H9 (cell line): ENCODE measurements around the gene IER3. TPM values are rescaled to one million over a fixed set of nuclear protein-coding genes. Genes with fewer than 3 reads are reported as not detected.

Experiments used
- DNase-seq: peaks from one replicate; pipeline ENCODE4 v3.0.0-alpha.2; 2017
- H2AFZ ChIP-seq: one replicate; pipeline ENCODE4 v1.6.1; 2013; ENCODE audit warnings: mild to moderate bottlenecking, low read length, control low read depth, moderate library complexity
- H2AK5ac ChIP-seq: 2 replicates; pipeline ENCODE4 v1.6.1; 2013; ENCODE audit warnings: low read length, control low read depth, mixed read lengths; ENCODE audit not compliant: insufficient read length
- H2BK120ac ChIP-seq: one replicate; pipeline ENCODE4 v1.6.1; 2013; ENCODE audit warnings: low read depth, mild to moderate bottlenecking, low read length, control low read depth, inconsistent platforms; ENCODE audit not compliant: poor library complexity, severe bottlenecking
- H2BK12ac ChIP-seq: 2 replicates; pipeline ENCODE4 v1.6.1; 2013; ENCODE audit warnings: low read length, control low read depth, mixed read lengths, low read depth; ENCODE audit not compliant: insufficient read length
- H2BK15ac ChIP-seq: 2 replicates; pipeline ENCODE4 v1.6.1; 2013; ENCODE audit warnings: low read depth, low read length, control low read depth
- H2BK20ac ChIP-seq: one replicate; pipeline ENCODE4 v1.6.1; 2013; ENCODE audit warnings: low read depth, mild to moderate bottlenecking, low read length, control low read depth, inconsistent platforms; ENCODE audit not compliant: poor library complexity, severe bottlenecking
- H2BK5ac ChIP-seq: 2 replicates; pipeline ENCODE4 v1.6.1; 2013; ENCODE audit warnings: low read length, control low read depth, mixed read lengths; ENCODE audit not compliant: insufficient read length
- H3K14ac ChIP-seq: 2 replicates; pipeline ENCODE4 v1.6.1; 2013; ENCODE audit warnings: low read length, control low read depth; ENCODE audit not compliant: insufficient read depth
- H3K18ac ChIP-seq: 2 replicates; pipeline ENCODE4 v1.6.1; 2013; ENCODE audit warnings: low read depth, mild to moderate bottlenecking, mixed read lengths, low read length, control low read depth; ENCODE audit not compliant: insufficient read length
- H3K23ac ChIP-seq: 2 replicates; pipeline ENCODE4 v1.6.1; 2013; ENCODE audit warnings: low read length, control low read depth, mixed read lengths, low read depth; ENCODE audit not compliant: insufficient read length
- H3K23me2 ChIP-seq: 2 replicates; pipeline ENCODE4 v1.6.1; 2013; ENCODE audit warnings: low read depth, mild to moderate bottlenecking, mixed read lengths, low read length, control low read depth; ENCODE audit not compliant: insufficient read length, poor library complexity, severe bottlenecking
- H3K27ac ChIP-seq: 2 replicates; pipeline ENCODE4 v1.5.1; 2013; ENCODE audit warnings: low read length, control low read depth, mixed read lengths, low read depth; ENCODE audit not compliant: insufficient read length
- H3K27me3 ChIP-seq: 2 replicates; pipeline ENCODE4 v1.6.1; 2013; ENCODE audit warnings: low read length, control low read depth, inconsistent platforms; ENCODE audit not compliant: insufficient read depth
- H3K4ac ChIP-seq: 2 replicates; pipeline ENCODE4 v1.6.1; 2013; ENCODE audit warnings: low read depth, mild to moderate bottlenecking, control low read depth, inconsistent platforms, low read length, moderate library complexity
- H3K4me1 ChIP-seq: 2 replicates; pipeline ENCODE4 v1.6.1; 2013; ENCODE audit warnings: low read length, control low read depth, inconsistent platforms; ENCODE audit not compliant: insufficient read depth
- H3K4me2 ChIP-seq: 2 replicates; pipeline ENCODE4 v1.6.1; 2013; ENCODE audit warnings: low read length, control low read depth, mixed read lengths; ENCODE audit not compliant: insufficient read length, insufficient read depth
- H3K56ac ChIP-seq: 2 replicates; pipeline ENCODE4 v1.6.1; 2013; ENCODE audit warnings: low read depth, mild to moderate bottlenecking, mixed read lengths, low read length, control low read depth; ENCODE audit not compliant: insufficient read length
- H3K79me1 ChIP-seq: 2 replicates; pipeline ENCODE4 v1.6.1; 2013; ENCODE audit warnings: low read depth, mild to moderate bottlenecking, moderate library complexity, low read length, control low read depth, inconsistent platforms; ENCODE audit not compliant: insufficient read depth, poor library complexity, severe bottlenecking
- H3K79me2 ChIP-seq: 2 replicates; pipeline ENCODE4 v1.6.1; 2013; ENCODE audit warnings: low read length, control low read depth, inconsistent platforms; ENCODE audit not compliant: insufficient read depth
- H3K9ac ChIP-seq: 2 replicates; pipeline ENCODE4 v1.6.1; 2013; ENCODE audit warnings: low read length, control low read depth, mixed read lengths; ENCODE audit not compliant: insufficient read length; ENCODE audit errors: extremely low read depth
- H3K9me3 ChIP-seq: one replicate; pipeline ENCODE4 v1.6.1; 2013; ENCODE audit warnings: low read depth, low read length, inconsistent platforms; ENCODE audit not compliant: control insufficient read depth
- H3T11ph ChIP-seq: one replicate; pipeline ENCODE4 v1.6.1; 2013; ENCODE audit warnings: mild to moderate bottlenecking, low read length, control low read depth, inconsistent platforms
- H4K20me1 ChIP-seq: one replicate; pipeline ENCODE4 v1.6.1; 2013; ENCODE audit not compliant: control insufficient read depth, insufficient read length, insufficient read depth
- H4K5ac ChIP-seq: 2 replicates; pipeline ENCODE4 v1.6.1; 2013; ENCODE audit warnings: low read depth, mild to moderate bottlenecking, mixed read lengths, low read length, control low read depth; ENCODE audit not compliant: insufficient read length
- H4K8ac ChIP-seq: replicated peaks from 2 replicates; pipeline ENCODE4 v1.6.1; 2013; ENCODE audit warnings: low read length, control low read depth, mixed read lengths, low read depth; ENCODE audit not compliant: insufficient read length
- H4K91ac ChIP-seq: 2 replicates; pipeline ENCODE4 v1.6.1; 2013; ENCODE audit warnings: low read depth, mild to moderate bottlenecking, moderate library complexity, mixed read lengths, low read length, control low read depth; ENCODE audit not compliant: insufficient read length
- H3K27ac Mint-ChIP-seq, 3 experiments: 2 replicates in 2 of 3; 3 replicates in 1 of 3; pipeline ENCODE4 v1.8.0; 2020 to 2021; ENCODE audit warnings: mixed read lengths in 3 of 3, mild to moderate bottlenecking in 1 of 3, moderate library complexity in 1 of 3
- H3K27me3 Mint-ChIP-seq: 2 replicates; pipeline ENCODE4 v1.8.0; 2021; ENCODE audit warnings: low read depth, mild to moderate bottlenecking, moderate library complexity, mixed read lengths
- H3K36me3 Mint-ChIP-seq, 3 experiments: 2 replicates in 2 of 3; 3 replicates in 1 of 3; pipeline ENCODE4 v1.8.0; 2020 to 2021; ENCODE audit warnings: low read depth in 3 of 3, mixed read lengths in 3 of 3; ENCODE audit not compliant: insufficient read depth in 1 of 3
- H3K4me1 Mint-ChIP-seq, 2 experiments: 2 replicates each; pipeline ENCODE4 v1.8.0; 2020; ENCODE audit warnings: mixed read lengths in 2 of 2
- H3K4me3 Mint-ChIP-seq, 2 experiments: 2 replicates in 1 of 2; 3 replicates in 1 of 2; pipeline ENCODE4 v1.8.0; 2020 to 2021; ENCODE audit warnings: mild to moderate bottlenecking in 2 of 2, mixed read lengths in 2 of 2, moderate library complexity in 1 of 2
- H3K9me3 Mint-ChIP-seq, 2 experiments: 2 replicates in 1 of 2; 3 replicates in 1 of 2; pipeline ENCODE4 v1.8.0; 2020; ENCODE audit warnings: mild to moderate bottlenecking in 2 of 2, mixed read lengths in 2 of 2, moderate library complexity in 1 of 2
- CTCF ChIP-seq: fragments of 200-600 bp; sonication (generic); conservative IDR thresholded peaks from 3 replicates; pipeline ENCODE4 v1.8.0; 2021; ENCODE audit warnings: antibody characterized with exemption, mild to moderate bottlenecking
- WGBS: extraction: QIAGEN DNeasy Blood & Tissue Kit; methylation state at CpG from one replicate; pipeline ENCODE4 v1.1.7; 2013; ENCODE audit warnings: missing lambda C conversion rate, low lambda C conversion rate, mixed read lengths; ENCODE audit not compliant: insufficient read length; ENCODE audit errors: extremely low coverage; 5-methylcytosine and 5-hydroxymethylcytosine counted together
- total RNA-seq: library from RNA; stranded (reverse); gene quantifications from 2 replicates; pipeline ENCODE4 v1.2.1, GENCODE V29; 2021

The IER3 gene
- total RNA-seq, 1 experiment from 2014 or later = 43.5 TPM

- no peak overlapping the region for H2BK20ac ChIP-seq
- DNase-seq = no peak
- no peaks in the 10 kb centered on the region for H4K20me1 ChIP-seq
- no peaks in the 10 kb centered on the region for H3K9me3 Mint-ChIP-seq
- no peak overlapping the region for H3K4me2 ChIP-seq
- TF ChIP-seq CTCF = no peak
- peaks cover 7 to 21% (median 16%) of the 10 kb centered on the region in 3 experiments; a peak in 6 of 7 replicates for H3K36me3 Mint-ChIP-seq
- H3K4me1 ChIP-seq = peaks cover 2% of the 10 kb centered on the region; the same call in 1 of the 2 replicates
- H3K4me3 Mint-ChIP-seq = no peak overlapping the region
- no peak overlapping the region for H3K4ac ChIP-seq
- H2AFZ ChIP-seq = no peak overlapping the region
- no peaks in the 10 kb centered on the region for H3K79me2 ChIP-seq
- H3K14ac ChIP-seq = no peak overlapping the region
- no peak overlapping the region for H3K27ac ChIP-seq
- no peaks in the 10 kb centered on the region for H3K79me1 ChIP-seq
- H2BK15ac ChIP-seq = no peak overlapping the region
- no CpG with 5 or more reads among the region's 5 CpGs for WGBS
- no peak overlapping the region for H4K5ac ChIP-seq
- no peak overlapping the region for H4K91ac ChIP-seq
- no peaks in the 10 kb centered on the region for H3K9me3 ChIP-seq
- no peak overlapping the region for H2BK12ac ChIP-seq
- no peak overlapping the region for H3K23ac ChIP-seq
- H3K56ac ChIP-seq = no peak overlapping the region
- no peak overlapping the region for H2BK120ac ChIP-seq
- no peak overlapping the region for H3K27ac Mint-ChIP-seq
- H3K18ac ChIP-seq = no peak overlapping the region
- no peak overlapping the region for H2AK5ac ChIP-seq
- H3K23me2 ChIP-seq = no peaks in the 10 kb centered on the region
- no peaks in the 10 kb centered on the region for H3K27me3 ChIP-seq
- H3T11ph ChIP-seq = no peak overlapping the region
- H2BK5ac ChIP-seq = no peak overlapping the region
- peaks cover 6 to 7% of the 10 kb centered on the region in 2 experiments for H3K4me1 Mint-ChIP-seq
- H3K9ac ChIP-seq = no peak overlapping the region
- H3K27me3 Mint-ChIP-seq = no peaks in the 10 kb centered on the region; the same call in 1 of the 2 replicates
- H4K8ac ChIP-seq = no peak overlapping the region
Observed at GRCh38 chr6:30696432-30696831, 47.9 kb downstream of the IER3 start.

Other genes starting within 250 kb of the IER3 start
- 79.7 and 83.5 TPM in 2 replicates for gene GNL1, start 188.1 kb downstream of the IER3 start, total RNA-seq
- gene PRR3, start 187.3 kb downstream of the IER3 start, total RNA-seq = 15.8 and 17.0 TPM in 2 replicates
- gene ABCF1, start 173.1 kb downstream of the IER3 start, total RNA-seq = 118 TPM in 2 replicates
- 123 and 126 TPM in 2 replicates for gene PPP1R10, start 127.3 kb downstream of the IER3 start, total RNA-seq
- gene MRPS18B, start 126.7 kb downstream of the IER3 start, total RNA-seq = 49.7 and 54.0 TPM in 2 replicates
- gene ATAT1, start 117.7 kb downstream of the IER3 start, total RNA-seq = 19.6 and 20.1 TPM in 2 replicates
- 22.2 and 23.9 TPM in 2 replicates for gene C6orf136, start 97.4 kb downstream of the IER3 start, total RNA-seq
- gene DHX16, start 71.5 kb downstream of the IER3 start, total RNA-seq = 34.5 and 34.8 TPM in 2 replicates
- 26.4 and 28.0 TPM in 2 replicates for gene PPP1R18, start 57.9 kb downstream of the IER3 start, total RNA-seq
- gene NRM, start 53.6 kb downstream of the IER3 start, total RNA-seq = 34.9 and 36.5 TPM in 2 replicates
- gene MDC1, start 27.3 kb downstream of the IER3 start, total RNA-seq = 72.2 and 77.6 TPM in 2 replicates
- gene TUBB, start 24.2 kb downstream of the IER3 start, total RNA-seq = 1,719 and 1,734 TPM in 2 replicates
- gene FLOT1, start 1.9 kb downstream of the IER3 start, total RNA-seq = 107 and 111 TPM in 2 replicates
- gene DDR1, start 140.0 kb upstream of the IER3 start, total RNA-seq = 254 and 258 TPM in 2 replicates
- gene GTF2H4, start 163.7 kb upstream of the IER3 start, total RNA-seq = 58.2 and 60.8 TPM in 2 replicates
- gene VARS2, start 169.7 kb upstream of the IER3 start, total RNA-seq = 61.9 and 68.2 TPM in 2 replicates
- gene SFTA2, start 187.6 kb upstream of the IER3 start, total RNA-seq = not detected in 2 replicates
- 0.15 and 0.20 TPM in 2 replicates for gene MUCL3, start 196.4 kb upstream of the IER3 start, total RNA-seq
- not detected in 2 replicates for gene MUC21, start 239.2 kb upstream of the IER3 start, total RNA-seq